SK-N-SH treated with all-trans-retinoic acid at 6 μM for 48 hours (cell line): ENCODE measurements around the gene UBAP1L.

Experiments
- ARNTL ChIP-seq: fragments of 450-650 bp; formaldehyde crosslinking; IDR thresholded peaks from 2 replicates; pipeline ENCODE4 v1.5.0; 2020; ENCODE audit warnings: low read depth, mild to moderate bottlenecking, moderate library complexity, borderline replicate concordance
- GLIS3 ChIP-seq: fragments of 250-450 bp; sonication (Bioruptor Pico); IDR thresholded peaks from 2 replicates; pipeline ENCODE4 v1.5.0; 2020; ENCODE audit warnings: mild to moderate bottlenecking, moderate library complexity
- PATZ1 ChIP-seq: fragments of 250-450 bp; sonication (Bioruptor Pico); IDR thresholded peaks from 2 replicates; pipeline ENCODE4 v1.8.0; 2020; ENCODE audit warnings: mild to moderate bottlenecking, moderate library complexity, borderline replicate concordance
- RARB ChIP-seq: fragments of 250-450 bp; sonication (Bioruptor Pico); IDR thresholded peaks from 2 replicates; pipeline ENCODE4 v1.8.0; 2021; ENCODE audit warnings: mild to moderate bottlenecking, moderate library complexity
- TCF4 ChIP-seq: fragments of 250-450 bp; sonication (Bioruptor Pico); IDR thresholded peaks from 2 replicates; pipeline ENCODE4 v1.8.0; 2021; ENCODE audit warnings: mild to moderate bottlenecking, moderate library complexity, borderline replicate concordance
- TOX ChIP-seq: fragments of 250-450 bp; sonication (Bioruptor Pico); IDR thresholded peaks from 2 replicates; pipeline ENCODE4 v1.8.0; 2021; ENCODE audit warnings: mild to moderate bottlenecking, moderate library complexity, borderline replicate concordance
- TSHZ2 ChIP-seq: fragments of 250-450 bp; sonication (Bioruptor Pico); IDR thresholded peaks from 2 replicates; pipeline ENCODE4 v1.5.0; 2020; ENCODE audit warnings: mild to moderate bottlenecking, moderate library complexity
- ZC3H10 ChIP-seq: fragments of 250-450 bp; sonication (Bioruptor Pico); IDR thresholded peaks from 2 replicates; pipeline ENCODE4 v1.5.1; 2021; ENCODE audit warnings: mild to moderate bottlenecking, moderate library complexity
- ZNF565 ChIP-seq: fragments of 450-650 bp; formaldehyde crosslinking; conservative IDR thresholded peaks from 2 replicates; pipeline ENCODE4 v1.5.0; 2020; ENCODE audit warnings: low read depth, mild to moderate bottlenecking, moderate library complexity

- TF ChIP-seq ZC3H10 (CRISPR knock-in tag) (no peak), RARB (CRISPR knock-in tag) (no peak), ZNF565 (CRISPR knock-in tag) (no peak), TOX (no peak), TCF4 (no peak), TSHZ2 (no peak), ARNTL (CRISPR knock-in tag) (no peak), PATZ1 (CRISPR knock-in tag) (no peak), GLIS3 (no peak)
Observed at GRCh38 chr15:65081270-65081669, 33.7 kb downstream of the UBAP1L start.
